HCT116 (cell line): ENCODE results near the gene SORBS1.

Source experiments
- EZH2 ChIP-seq: fragments of 200-600 bp; sonication (generic); IDR thresholded peaks from 2 replicates; pipeline ENCODE4 v1.6.1; 2017; ENCODE audit warnings: antibody characterized with exemption, mixed run types
- SRF ChIP-seq: IDR thresholded peaks from 2 replicates; pipeline ENCODE4 v1.6.1; 2012; ENCODE audit warnings: low read depth

DNA sequence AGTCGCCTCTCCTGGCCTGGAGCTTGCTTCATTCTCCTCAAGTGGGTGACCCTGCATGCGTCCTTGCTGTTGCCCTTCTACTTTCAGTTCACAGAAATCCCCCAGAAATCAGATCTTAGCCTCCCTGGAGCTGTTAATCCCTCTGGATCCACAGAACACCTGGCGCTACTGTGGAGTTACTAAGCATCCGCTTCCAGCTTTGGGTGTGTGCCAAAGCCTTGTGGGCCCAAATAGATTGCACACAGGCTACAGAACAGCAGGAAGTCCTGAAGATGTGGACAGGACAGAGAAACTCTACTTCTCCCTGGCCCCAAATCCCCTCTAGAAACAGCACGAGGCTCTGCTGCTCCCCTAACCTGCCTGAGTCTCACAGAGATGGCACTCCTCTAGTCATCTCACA, 233.8 kb downstream of the SORBS1 start:
- no peak for TF ChIP-seq EZH2
- no peak for TF ChIP-seq SRF
